Measurements from ENCODE around the gene YARS2.

GRCh38 chr12:32785557-32785956 is 29.9 kb upstream of the YARS2 start:
- TF ChIP-seq CTCF (IDR thresholded peaks at IDR 0.05) (no peak), POLR2AphosphoS5 (IDR thresholded peaks at IDR 0.05) (no peak), EP300 (IDR thresholded peaks at IDR 0.05) (no peak), POLR2A (IDR thresholded peaks at IDR 0.05; ENCODE audit: low read depth) (no peak)

Data from esophagus muscularis mucosa (tissue), 4 donors.